Caco-2 (cell line): Measurements from ENCODE around the gene DCTD. TPM values are rescaled to one million over a fixed set of nuclear protein-coding genes. Genes with fewer than 3 reads are reported as not detected.

ENCODE experiments used
- BruUV-seq: library from RNA; stranded (reverse); fragments of 400-500 nt; replicated peaks from 2 replicates; lab custom pipeline; 2021; lab: Mats Ljungman, UMichigan
- CTCF ChIA-PET: fragments of 300-600 bp; sonication (Branson Sonifier 250); formaldehyde crosslinking; loops from one replicate; lab custom pipeline; 2022; ENCODE audit warnings: antibody characterized with exemption; lab: Charles Lee
- POLR2A ChIA-PET: fragments of 300-600 bp; sonication (Branson Sonifier 250); formaldehyde crosslinking; loops from one replicate; lab custom pipeline; 2022; ENCODE audit warnings: antibody characterized with exemption; lab: Charles Lee
- DNase-seq, 2 experiments: peaks; one replicate each; pipeline versions ENCODE4 v3.0.0 to v3.0.0-alpha.2; 2020 to 2022
- H3K27me3 ChIP-seq: replicated peaks from 2 replicates; pipeline ENCODE4 v1.6.0; 2011; ENCODE audit warnings: low read length; ENCODE audit not compliant: control insufficient read depth, insufficient read depth
- H3K36me3 ChIP-seq: 2 replicates; pipeline ENCODE4 v1.5.1; 2011; ENCODE audit warnings: low read length; ENCODE audit not compliant: control insufficient read depth, insufficient read depth
- H3K4me1 ChIP-seq: fragments of 250-450 bp; sonication (Bioruptor Pico); 2 replicates; pipeline ENCODE4 v1.5.1; 2020; ENCODE audit warnings: mild to moderate bottlenecking
- H3K4me3 ChIP-seq: 2 replicates; pipeline ENCODE4 v1.5.1; 2011; ENCODE audit warnings: low read depth, mild to moderate bottlenecking, control low read depth, low read length
- H3K9me3 ChIP-seq: fragments of 250-450 bp; sonication (Bioruptor Pico); 2 replicates; pipeline ENCODE4 v1.5.1; 2020; ENCODE audit warnings: mild to moderate bottlenecking, moderate library complexity
- H3K27ac Mint-ChIP-seq: one replicate; pipeline ENCODE4 v1.8.0; 2022; ENCODE audit warnings: mixed read lengths; ENCODE audit not compliant: unreplicated experiment
- H3K27me3 Mint-ChIP-seq: one replicate; pipeline ENCODE4 v1.8.0; 2022; ENCODE audit warnings: mixed read lengths; ENCODE audit not compliant: insufficient read depth, unreplicated experiment
- H3K36me3 Mint-ChIP-seq: one replicate; pipeline ENCODE4 v1.8.0; 2022; ENCODE audit warnings: mild to moderate bottlenecking, mixed read lengths; ENCODE audit not compliant: insufficient read depth, unreplicated experiment
- H3K4me1 Mint-ChIP-seq: one replicate; pipeline ENCODE4 v1.8.0; 2022; ENCODE audit warnings: low read depth, mixed read lengths; ENCODE audit not compliant: unreplicated experiment
- H3K4me3 Mint-ChIP-seq: one replicate; pipeline ENCODE4 v1.8.0; 2022; ENCODE audit warnings: mild to moderate bottlenecking, moderate library complexity, mixed read lengths; ENCODE audit not compliant: unreplicated experiment
- H3K9me3 Mint-ChIP-seq: one replicate; pipeline ENCODE4 v1.8.0; 2022; ENCODE audit warnings: mixed read lengths; ENCODE audit not compliant: unreplicated experiment
- intact Hi-C: fragments of 100-400 bp; cut with micrococcal nuclease; formaldehyde crosslinking; loops from one replicate; pipeline ENCODE4 v1.10.0; 2022; ENCODE audit not compliant: unreplicated experiment
- total RNA-seq: library from RNA; stranded (reverse); gene quantifications from 2 replicates; pipeline ENCODE4 v1.2.3, GENCODE V29; 2022
- TF ChIP-seq, protein P1 (sequence below), 2 experiments: fragments of 200-600 bp in 1 of 2; IDR thresholded peaks; 1 replicate in 1 of 2; 2 replicates in 1 of 2; pipeline versions ENCODE4 v1.5.1 to v1.8.0; 2011 to 2022; ENCODE audit warnings: antibody characterized with exemption in 1 of 2, control low read depth in 1 of 2, inconsistent platforms in 1 of 2, low read depth in 1 of 2, low read length in 1 of 2, mild to moderate bottlenecking in 1 of 2, moderate library complexity in 1 of 2; ENCODE audit not compliant: insufficient read depth in 1 of 2, severe bottlenecking in 1 of 2, unreplicated experiment in 1 of 2

Gene DCTD
- total RNA-seq, 1 experiment from 2014 or later: 79.0 TPM

DNA sequence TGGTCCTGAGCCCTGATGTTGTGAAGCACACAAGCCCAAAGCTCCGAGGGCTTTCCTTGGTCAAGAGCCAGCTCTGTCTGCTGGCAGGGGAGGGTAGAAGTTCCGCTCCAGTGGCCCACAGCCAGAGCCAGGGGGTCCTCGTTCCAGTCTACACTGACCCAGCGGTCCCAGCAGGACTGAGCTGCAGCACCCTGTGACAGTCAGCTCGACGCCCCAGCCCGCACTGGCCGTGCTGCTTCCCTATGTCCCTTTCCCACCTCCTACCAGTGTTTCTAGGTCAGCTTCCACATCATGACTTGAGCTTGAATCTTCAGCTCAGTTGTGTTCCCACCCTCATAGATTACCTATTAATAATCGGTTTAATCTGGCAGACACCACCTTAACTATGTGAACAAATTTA lies 22.5 kb upstream of the DCTD start:
- no peaks in the 10 kb centered on the region for H3K36me3 Mint-ChIP-seq
- intact Hi-C loops: loop anchor here (5.0 kb wide), 2 partner anchors 203 to 468 kb away; no protein-coding TSS in a partner anchor
- H3K4me1 Mint-ChIP-seq: no peaks in the 10 kb centered on the region
- H3K27me3 ChIP-seq: no peaks in the 10 kb centered on the region
- no peaks in the 10 kb centered on the region for H3K9me3 Mint-ChIP-seq
- ChIA-PET CTCF (interaction anchor here (0.5 to 2.8 kb wide), 2 partner anchors 40 to 322 kb away, joined by 6 to 20 read pairs; no protein-coding TSS in a partner anchor), POLR2A (no interaction called here)
- no peak overlapping the region for H3K4me3 Mint-ChIP-seq
- BruUV-seq: no TSS peak
- H3K36me3 ChIP-seq: no peaks in the 10 kb centered on the region
- peaks cover 10% of the 10 kb centered on the region for H3K27me3 Mint-ChIP-seq
- H3K9me3 ChIP-seq: no peaks in the 10 kb centered on the region
- no peak for DNase-seq
- H3K4me1 ChIP-seq: no peaks in the 10 kb centered on the region
- TF ChIP-seq, protein P1, sequence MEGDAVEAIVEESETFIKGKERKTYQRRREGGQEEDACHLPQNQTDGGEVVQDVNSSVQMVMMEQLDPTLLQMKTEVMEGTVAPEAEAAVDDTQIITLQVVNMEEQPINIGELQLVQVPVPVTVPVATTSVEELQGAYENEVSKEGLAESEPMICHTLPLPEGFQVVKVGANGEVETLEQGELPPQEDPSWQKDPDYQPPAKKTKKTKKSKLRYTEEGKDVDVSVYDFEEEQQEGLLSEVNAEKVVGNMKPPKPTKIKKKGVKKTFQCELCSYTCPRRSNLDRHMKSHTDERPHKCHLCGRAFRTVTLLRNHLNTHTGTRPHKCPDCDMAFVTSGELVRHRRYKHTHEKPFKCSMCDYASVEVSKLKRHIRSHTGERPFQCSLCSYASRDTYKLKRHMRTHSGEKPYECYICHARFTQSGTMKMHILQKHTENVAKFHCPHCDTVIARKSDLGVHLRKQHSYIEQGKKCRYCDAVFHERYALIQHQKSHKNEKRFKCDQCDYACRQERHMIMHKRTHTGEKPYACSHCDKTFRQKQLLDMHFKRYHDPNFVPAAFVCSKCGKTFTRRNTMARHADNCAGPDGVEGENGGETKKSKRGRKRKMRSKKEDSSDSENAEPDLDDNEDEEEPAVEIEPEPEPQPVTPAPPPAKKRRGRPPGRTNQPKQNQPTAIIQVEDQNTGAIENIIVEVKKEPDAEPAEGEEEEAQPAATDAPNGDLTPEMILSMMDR (IDR thresholded peaks at IDR 0.05; ENCODE audit: insufficient read depth in 1 of 2, low read depth in 1 of 2, low read length in 1 of 2, severe bottlenecking in 1 of 2, unreplicated experiment in 1 of 2): no peak
- H3K27ac Mint-ChIP-seq: no peak overlapping the region
- H3K4me3 ChIP-seq: no peak overlapping the region

DNA sequence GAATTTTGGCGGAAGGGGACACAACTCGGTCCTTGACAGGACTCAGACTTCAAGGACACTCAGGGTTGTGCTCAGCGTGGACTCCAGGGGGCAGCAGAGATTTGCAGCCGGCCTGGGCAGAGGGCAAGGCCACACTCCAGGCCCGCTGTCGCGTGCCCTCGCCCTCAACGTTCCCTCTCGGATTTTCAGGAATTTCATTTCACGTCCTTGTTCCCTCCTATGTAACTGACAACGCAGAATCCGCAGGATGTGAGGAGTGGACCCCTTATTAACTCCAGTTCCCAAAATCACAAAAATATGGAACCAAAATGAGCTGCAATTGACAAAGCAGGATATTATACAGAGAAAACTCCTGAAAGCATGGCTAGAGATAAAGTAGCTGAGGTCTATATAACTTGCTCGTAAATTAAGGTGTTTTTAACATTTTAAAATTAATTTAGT lies 21.0 kb upstream of the DCTD start:
- H3K9me3 Mint-ChIP-seq: no peaks in the 10 kb centered on the region
- intact Hi-C loops: loop anchor here (1.0 to 5.0 kb wide), 4 partner anchors 135 to 469 kb away; no protein-coding TSS in a partner anchor
- POLR2A ChIA-PET: no interaction called here

DNA sequence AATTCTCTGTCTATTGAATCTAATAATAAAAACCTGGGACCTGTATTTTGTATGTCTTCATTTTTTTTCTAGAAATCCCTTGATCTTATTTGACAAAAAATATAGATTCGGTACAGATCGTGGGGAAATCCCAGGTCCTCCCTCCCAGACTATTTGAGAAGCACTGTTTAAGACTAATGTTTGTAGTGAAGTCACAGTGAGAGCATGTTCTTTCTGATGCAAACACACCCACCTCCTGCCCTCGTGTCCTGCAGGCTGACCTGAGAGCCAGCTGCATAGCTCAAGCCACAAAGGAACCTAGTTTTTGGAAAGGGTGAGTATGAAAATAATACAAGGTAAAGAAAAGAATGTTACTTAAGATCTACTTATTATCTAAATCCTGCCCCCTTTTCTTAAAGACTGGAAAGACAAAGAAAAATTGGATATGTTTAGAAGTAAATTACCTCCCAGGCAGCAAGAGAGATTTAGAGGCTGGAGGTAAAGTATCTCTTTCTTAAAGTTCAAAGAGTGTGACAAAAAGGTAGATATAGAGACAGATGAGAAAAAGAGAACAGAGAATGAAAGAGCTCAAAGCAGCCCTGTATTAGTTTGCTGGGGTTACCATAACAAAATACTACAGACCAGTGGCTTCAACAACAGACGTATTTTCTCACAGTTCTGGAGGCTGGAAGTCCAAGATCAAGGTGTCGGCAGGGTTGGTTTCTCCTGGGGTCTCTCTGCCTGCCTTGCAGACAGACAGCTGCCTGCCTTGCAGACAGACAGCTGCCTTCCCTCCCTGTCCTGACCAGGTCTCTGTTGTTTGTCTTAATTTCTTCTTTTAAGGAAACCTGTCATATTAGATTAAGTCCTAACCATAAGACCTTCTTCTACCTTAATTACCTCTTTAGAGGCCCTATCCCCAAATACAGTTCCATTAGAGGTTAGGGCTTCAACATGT lies 20.4 kb upstream of the DCTD start:
- POLR2A ChIA-PET: no interaction called here
- Mint-ChIP-seq H3K9me3 (no peaks in the 10 kb centered on the region), H3K27me3 (no peaks in the 10 kb centered on the region), H3K4me1 (no peaks in the 10 kb centered on the region), H3K4me3 (no peak overlapping the region), H3K36me3 (no peaks in the 10 kb centered on the region), H3K27ac (no peak overlapping the region)
- intact Hi-C loops: loop anchor here (1.0 to 5.0 kb wide), 4 partner anchors 136 to 470 kb away; no protein-coding TSS in a partner anchor
- Histone ChIP-seq H3K36me3 (no peaks in the 10 kb centered on the region), H3K4me3 (no peak overlapping the region), H3K27me3 (no peaks in the 10 kb centered on the region), H3K9me3 (no peaks in the 10 kb centered on the region), H3K4me1 (no peaks in the 10 kb centered on the region)
- DNase-seq: no peak
- CTCF ChIA-PET: interaction anchor here (1.0 to 2.8 kb wide), 7 partner anchors 12 to 470 kb away, joined by 3 to 20 read pairs (median 5); no protein-coding TSS in a partner anchor
- BruUV-seq: no TSS peak
- TF ChIP-seq, protein P1 (IDR thresholded peaks at IDR 0.05; ENCODE audit: insufficient read depth in 1 of 2, low read depth in 1 of 2, low read length in 1 of 2, severe bottlenecking in 1 of 2, unreplicated experiment in 1 of 2): no peak

More for the DNA sequence above, 21.0 kb upstream of the DCTD start:
- Mint-ChIP-seq H3K4me1 (no peaks in the 10 kb centered on the region), H3K27ac (no peak overlapping the region), H3K4me3 (no peak overlapping the region), H3K27me3 (peaks cover 3% of the 10 kb centered on the region), H3K36me3 (no peaks in the 10 kb centered on the region)
- no peaks in the 10 kb centered on the region for H3K27me3 ChIP-seq
- H3K9me3 ChIP-seq: no peaks in the 10 kb centered on the region
- peak; percentile 79 to 85 for DNase-seq
- no peaks in the 10 kb centered on the region for H3K4me1 ChIP-seq
- no TSS peak for BruUV-seq
- H3K4me3 ChIP-seq: no peak overlapping the region
- CTCF ChIA-PET: interaction anchor here (0.6 to 2.8 kb wide), 9 partner anchors 13 to 469 kb away, joined by 3 to 20 read pairs (median 4); no protein-coding TSS in a partner anchor
- TF ChIP-seq, protein P1 (IDR thresholded peaks at IDR 0.05; ENCODE audit: insufficient read depth in 1 of 2, low read depth in 1 of 2, low read length in 1 of 2, severe bottlenecking in 1 of 2, unreplicated experiment in 1 of 2): peak; percentile 82 to 87
- no peaks in the 10 kb centered on the region for H3K36me3 ChIP-seq
